Central memory CD8-positive, alpha-beta T cell (primary cell): ENCODE data around the gene TPST1.
"Not testable (repeated sequence)": the region's sequence is repeated elsewhere in the genome, so short reads cannot be mapped to it uniquely, and the experiment has no call there.

Source experiments
- ATAC-seq: fragments of 150-1000 bp; cut with Tn5 transposase; replicated peaks from 2 replicates; pipeline ENCODE4 v1.10.0; 2022; ENCODE audit warnings: mild to moderate bottlenecking, moderate FRiP score, moderate number of reproducible peaks; ENCODE audit not compliant: poor library complexity, severe bottlenecking; ENCODE audit errors: extremely low read depth
- DNase-seq, 2 donors: peaks; one replicate each; pipeline ENCODE4 v3.0.0; 2021; ENCODE audit warnings: low spot score in 2 of 2
- H3K27ac Mint-ChIP-seq: one replicate; pipeline ENCODE4 v1.8.0; 2022; ENCODE audit warnings: low read depth, mild to moderate bottlenecking, moderate library complexity, mixed read lengths
- H3K27me3 Mint-ChIP-seq: one replicate; pipeline ENCODE4 v1.8.0; 2022; ENCODE audit warnings: mixed read lengths
- H3K36me3 Mint-ChIP-seq: one replicate; pipeline ENCODE4 v1.8.0; 2022; ENCODE audit warnings: mild to moderate bottlenecking, moderate library complexity, mixed read lengths; ENCODE audit not compliant: insufficient read depth
- H3K4me1 Mint-ChIP-seq: one replicate; pipeline ENCODE4 v1.8.0; 2022; ENCODE audit warnings: mixed read lengths
- H3K4me3 Mint-ChIP-seq: one replicate; pipeline ENCODE4 v1.8.0; 2022; ENCODE audit warnings: mild to moderate bottlenecking, moderate library complexity, mixed read lengths
- H3K9me3 Mint-ChIP-seq: one replicate; pipeline ENCODE4 v1.8.0; 2022; ENCODE audit warnings: mixed read lengths

TPST1 gene

GRCh38 chr7:66310620-66311019, 105.5 kb downstream of the TPST1 start:
- Mint-ChIP-seq H3K36me3 (no peaks in the 10 kb centered on the region), H3K9me3 (no peaks in the 10 kb centered on the region), H3K27ac (no peak overlapping the region), H3K27me3 (peaks cover 37% of the 10 kb centered on the region), H3K4me3 (no peak overlapping the region), H3K4me1 (no peaks in the 10 kb centered on the region)
- DNase-seq (no peak), ATAC-seq (no peak)

- no peaks in the 10 kb centered on the region for H3K9me3 Mint-ChIP-seq
- no peaks in the 10 kb centered on the region for H3K4me1 Mint-ChIP-seq
- no peak overlapping the region for H3K27ac Mint-ChIP-seq
- no peaks in the 10 kb centered on the region for H3K36me3 Mint-ChIP-seq
- DNase-seq (no peak), ATAC-seq (no peak)
- peaks cover 20% of the 10 kb centered on the region for H3K27me3 Mint-ChIP-seq
- H3K4me3 Mint-ChIP-seq = no peak overlapping the region
These were observed 108.9 kb downstream of the TPST1 start for GRCh38 chr7:66313886-66314568.

- no peak overlapping the region for H3K4me3 Mint-ChIP-seq
- peaks cover 29% of the 10 kb centered on the region for H3K27me3 Mint-ChIP-seq
- no peak for ATAC-seq
- no peaks in the 10 kb centered on the region for H3K9me3 Mint-ChIP-seq
- DNase-seq = no peak
- H3K4me1 Mint-ChIP-seq = no peaks in the 10 kb centered on the region
- H3K27ac Mint-ChIP-seq = no peak overlapping the region
- H3K36me3 Mint-ChIP-seq = no peaks in the 10 kb centered on the region
These were observed 110.1 kb downstream of the TPST1 start for GRCh38 chr7:66315192-66315591.

GRCh38 chr7:66319407-66319979, 114.4 kb downstream of the TPST1 start:
- ATAC-seq = no peak

GRCh38 chr7:66321283-66321682, 116.1 kb downstream of the TPST1 start:
- no peaks in the 10 kb centered on the region for H3K36me3 Mint-ChIP-seq
- DNase-seq (no peak), ATAC-seq (no peak)
- H3K4me1 Mint-ChIP-seq = no peaks in the 10 kb centered on the region
- H3K27me3 Mint-ChIP-seq = peaks cover 29% of the 10 kb centered on the region
- peaks cover 6% of the 10 kb centered on the region for H3K9me3 Mint-ChIP-seq
- H3K27ac Mint-ChIP-seq = no peak overlapping the region
- no peak overlapping the region for H3K4me3 Mint-ChIP-seq

More at GRCh38 chr7:66319407-66319979, 114.4 kb downstream of the TPST1 start:
- H3K4me3 Mint-ChIP-seq = no peak overlapping the region
- H3K36me3 Mint-ChIP-seq = no peaks in the 10 kb centered on the region
- DNase-seq = no peak
- no peaks in the 10 kb centered on the region for H3K4me1 Mint-ChIP-seq
- H3K9me3 Mint-ChIP-seq = peaks cover 6% of the 10 kb centered on the region
- H3K27me3 Mint-ChIP-seq = peaks cover 40% of the 10 kb centered on the region
- H3K27ac Mint-ChIP-seq = no peak overlapping the region

GRCh38 chr7:66323114-66323796, 118.1 kb downstream of the TPST1 start:
- no peak for ATAC-seq
- DNase-seq = no peak

GRCh38 chr7:66324985-66325384, 119.9 kb downstream of the TPST1 start:
- ATAC-seq, DNase-seq, H3K4me1 Mint-ChIP-seq, H3K4me3 Mint-ChIP-seq, H3K27ac Mint-ChIP-seq, H3K36me3 Mint-ChIP-seq, H3K9me3 Mint-ChIP-seq: not testable (repeated sequence)
- peaks cover 27% of the 10 kb centered on the region for H3K27me3 Mint-ChIP-seq

More at GRCh38 chr7:66323114-66323796, 118.1 kb downstream of the TPST1 start:
- H3K4me3 Mint-ChIP-seq = no peak overlapping the region
- no peaks in the 10 kb centered on the region for H3K4me1 Mint-ChIP-seq
- H3K27ac Mint-ChIP-seq = no peak overlapping the region
- peaks cover 6% of the 10 kb centered on the region for H3K9me3 Mint-ChIP-seq
- no peaks in the 10 kb centered on the region for H3K36me3 Mint-ChIP-seq
- peaks cover 41% of the 10 kb centered on the region for H3K27me3 Mint-ChIP-seq

- Mint-ChIP-seq H3K27ac (no peak overlapping the region), H3K4me3 (no peak overlapping the region), H3K4me1 (no peaks in the 10 kb centered on the region), H3K36me3 (no peaks in the 10 kb centered on the region), H3K27me3 (peaks cover 25% of the 10 kb centered on the region), H3K9me3 (peaks cover 6% of the 10 kb centered on the region)
- DNase-seq = no peak
- no peak for ATAC-seq
These were observed 121.5 kb downstream of the TPST1 start for GRCh38 chr7:66326501-66327215.

GRCh38 chr7:66330961-66331360, 125.8 kb downstream of the TPST1 start:
- H3K4me3 Mint-ChIP-seq = no peak overlapping the region
- H3K36me3 Mint-ChIP-seq = no peaks in the 10 kb centered on the region
- no peak overlapping the region for H3K27ac Mint-ChIP-seq
- H3K4me1 Mint-ChIP-seq = no peaks in the 10 kb centered on the region
- peaks cover 42% of the 10 kb centered on the region for H3K27me3 Mint-ChIP-seq
- H3K9me3 Mint-ChIP-seq = no peaks in the 10 kb centered on the region
- no peak for DNase-seq
- ATAC-seq = no peak

GRCh38 chr7:66331883-66332282, 126.7 kb downstream of the TPST1 start:
- DNase-seq (no peak), ATAC-seq (no peak)
- Mint-ChIP-seq H3K4me1 (no peaks in the 10 kb centered on the region), H3K4me3 (no peak overlapping the region), H3K36me3 (no peaks in the 10 kb centered on the region), H3K9me3 (peaks cover 8% of the 10 kb centered on the region), H3K27ac (no peak overlapping the region), H3K27me3 (peaks cover 37% of the 10 kb centered on the region)

- Mint-ChIP-seq H3K9me3 (peaks cover 15% of the 10 kb centered on the region), H3K4me1 (no peaks in the 10 kb centered on the region), H3K27ac (no peak overlapping the region), H3K36me3 (no peaks in the 10 kb centered on the region), H3K4me3 (no peak overlapping the region), H3K27me3 (peaks cover 28% of the 10 kb centered on the region)
- no peak for DNase-seq
- ATAC-seq = no peak
These were observed 128.3 kb downstream of the TPST1 start for GRCh38 chr7:66333443-66333842.

- H3K36me3 Mint-ChIP-seq = no peaks in the 10 kb centered on the region
- no peak for DNase-seq
- H3K4me1 Mint-ChIP-seq = no peaks in the 10 kb centered on the region
- H3K4me3 Mint-ChIP-seq = no peak overlapping the region
- H3K27me3 Mint-ChIP-seq = peaks cover 28% of the 10 kb centered on the region
- ATAC-seq = no peak
- peaks cover 15% of the 10 kb centered on the region for H3K9me3 Mint-ChIP-seq
- H3K27ac Mint-ChIP-seq = no peak overlapping the region
These were observed 130.2 kb downstream of the TPST1 start for GRCh38 chr7:66335318-66335717.
